CD4-positive, alpha-beta T cell treated with Interleukin-15 for 1 hour (primary cell): Measurements from ENCODE around the gene DBP.

Source experiments
- DNase-seq: peaks from one replicate; pipeline ENCODE4 v3.0.0-alpha.2; 2020

DBP gene

DNA sequence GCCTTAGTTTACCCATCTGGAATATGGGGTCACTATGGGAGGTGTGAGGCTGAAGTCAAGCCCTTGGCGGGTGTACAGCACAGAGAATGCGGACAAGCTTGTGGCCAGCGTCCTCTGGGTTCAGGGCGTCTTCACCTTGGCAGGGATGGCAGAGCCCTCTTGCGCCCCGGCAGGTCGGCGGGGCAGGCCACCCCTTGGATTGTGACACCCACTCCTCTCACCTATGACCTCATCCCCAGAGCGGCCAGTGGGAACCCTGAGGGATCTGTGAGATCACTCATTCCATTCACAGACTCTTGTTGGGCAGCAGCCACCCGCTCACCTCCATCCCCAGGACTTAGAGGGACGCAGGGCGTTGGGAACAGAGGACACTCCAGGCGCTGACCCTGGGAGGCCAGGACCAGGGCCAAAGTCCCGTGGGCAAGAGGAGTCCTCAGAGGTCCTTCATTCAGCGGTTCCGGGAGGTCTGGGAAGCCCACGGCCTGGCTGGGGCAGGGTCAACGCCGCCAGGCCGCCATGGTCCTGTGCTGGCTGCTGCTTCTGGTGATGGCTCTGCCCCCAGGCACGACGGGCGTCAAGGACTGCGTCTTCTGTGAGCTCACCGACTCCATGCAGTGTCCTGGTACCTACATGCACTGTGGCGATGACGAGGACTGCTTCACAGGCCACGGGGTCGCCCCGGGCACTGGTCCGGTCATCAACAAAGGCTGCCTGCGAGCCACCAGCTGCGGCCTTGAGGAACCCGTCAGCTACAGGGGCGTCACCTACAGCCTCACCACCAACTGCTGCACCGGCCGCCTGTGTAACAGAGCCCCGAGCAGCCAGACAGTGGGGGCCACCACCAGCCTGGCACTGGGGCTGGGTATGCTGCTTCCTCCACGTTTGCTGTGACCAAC, 30.5 kb downstream of the DBP start, which contains the start of gene SPACA4:
Gene SPACA4, plus strand, starts transcription at position 280 of the 896 bp plus-strand sequence. Its CDS starts 237 bp downstream, at position 517.
- no peak for DNase-seq

DNA sequence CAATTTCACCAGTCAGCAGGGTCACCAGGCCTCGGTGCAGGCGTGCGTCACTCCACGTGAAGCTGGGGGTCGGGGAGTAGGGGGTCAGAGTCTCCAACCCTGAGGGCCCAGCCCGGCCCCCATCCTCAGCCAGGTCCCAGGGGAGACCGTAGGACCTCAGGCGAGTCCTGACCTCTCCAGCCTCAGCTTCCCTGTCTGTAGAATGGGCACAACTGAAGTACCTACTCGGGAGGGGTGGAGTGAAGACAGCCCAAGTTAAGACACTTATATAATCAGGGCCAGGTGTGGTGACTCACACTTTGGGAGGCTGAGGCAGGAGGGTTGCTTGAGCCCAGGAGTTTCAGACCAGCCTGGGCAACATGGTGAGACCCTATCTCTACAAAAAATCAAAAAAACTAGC, 33.3 kb downstream of the DBP start:
- DNase-seq, result no peak

DNA sequence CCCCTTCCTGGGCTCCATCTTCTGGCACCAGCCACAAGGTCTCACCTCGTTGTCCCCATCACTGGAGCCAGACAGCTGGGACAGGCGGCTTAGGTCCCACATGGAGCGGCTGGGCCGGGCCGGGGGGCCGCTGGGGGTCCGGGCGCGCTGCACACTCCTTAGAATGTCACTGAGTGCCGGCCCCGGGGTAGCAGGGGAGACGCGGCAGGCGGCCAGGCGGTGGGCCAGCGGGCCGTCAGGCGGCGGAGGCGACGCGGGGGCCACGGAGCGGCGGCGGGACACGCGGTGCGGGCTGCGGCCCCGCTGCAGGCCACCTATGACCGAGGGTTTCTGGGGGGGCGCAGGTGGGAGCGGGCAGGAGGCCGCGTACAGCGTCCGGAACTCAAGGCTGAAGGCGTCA, 33.7 kb downstream of the DBP start:
- no peak for DNase-seq

DNA sequence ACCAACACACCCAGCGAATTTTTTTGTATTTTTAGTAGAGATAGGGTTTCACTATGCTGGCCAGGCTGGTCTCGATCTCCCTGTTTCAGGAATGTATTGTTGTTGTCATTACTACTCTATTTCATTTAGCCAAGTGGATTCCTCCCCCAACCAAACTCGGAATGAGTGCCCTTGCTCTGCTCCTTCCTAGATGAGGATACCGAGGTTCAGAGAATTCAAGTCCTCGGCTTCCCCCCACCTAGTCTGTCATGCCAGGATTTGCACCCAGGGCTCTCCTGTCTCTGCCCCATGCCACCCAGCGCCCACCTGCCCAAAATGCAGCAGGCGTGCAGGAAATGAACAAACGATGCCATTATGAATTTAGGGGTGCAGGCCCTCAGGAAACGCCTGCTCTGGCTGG, 34.2 kb downstream of the DBP start:
- DNase-seq, result no peak

DNA sequence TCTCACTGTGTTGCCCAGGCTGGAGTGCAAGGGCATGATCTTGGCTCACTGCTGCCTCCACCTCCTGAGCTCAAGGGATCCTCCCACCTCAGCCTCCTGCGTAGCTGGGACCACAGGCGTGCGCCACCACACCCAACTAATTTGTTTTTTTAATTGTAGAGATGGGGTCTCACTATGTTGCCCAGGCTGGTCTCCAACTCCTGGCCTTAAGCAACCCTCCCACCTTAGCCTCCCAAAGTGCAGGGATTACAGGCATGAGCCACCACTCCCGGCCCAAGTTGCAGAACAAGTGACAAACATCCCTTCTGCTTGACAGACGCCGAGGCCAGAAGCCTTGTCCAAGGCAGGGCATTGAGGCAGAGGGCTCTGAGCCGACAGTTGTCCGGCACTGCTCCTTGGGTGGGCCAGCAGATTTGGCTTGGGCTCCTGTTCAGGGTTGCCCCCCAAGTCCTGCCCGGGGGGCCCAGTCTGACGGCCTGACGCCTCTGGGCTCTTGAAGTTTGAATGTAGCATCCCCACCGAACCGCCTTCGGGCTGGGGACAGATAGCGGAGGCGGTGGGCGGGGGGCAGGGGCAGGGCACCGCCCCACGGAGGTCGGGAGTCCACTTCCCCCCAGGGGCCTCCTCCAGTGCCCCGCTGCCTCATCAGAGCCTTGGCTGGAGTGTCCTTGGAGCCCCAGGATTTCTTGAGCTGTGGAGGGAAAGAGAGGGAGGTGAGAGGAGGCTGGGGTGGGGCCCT, 36.3 kb downstream of the DBP start:
- DNase-seq, result no peak

DNA sequence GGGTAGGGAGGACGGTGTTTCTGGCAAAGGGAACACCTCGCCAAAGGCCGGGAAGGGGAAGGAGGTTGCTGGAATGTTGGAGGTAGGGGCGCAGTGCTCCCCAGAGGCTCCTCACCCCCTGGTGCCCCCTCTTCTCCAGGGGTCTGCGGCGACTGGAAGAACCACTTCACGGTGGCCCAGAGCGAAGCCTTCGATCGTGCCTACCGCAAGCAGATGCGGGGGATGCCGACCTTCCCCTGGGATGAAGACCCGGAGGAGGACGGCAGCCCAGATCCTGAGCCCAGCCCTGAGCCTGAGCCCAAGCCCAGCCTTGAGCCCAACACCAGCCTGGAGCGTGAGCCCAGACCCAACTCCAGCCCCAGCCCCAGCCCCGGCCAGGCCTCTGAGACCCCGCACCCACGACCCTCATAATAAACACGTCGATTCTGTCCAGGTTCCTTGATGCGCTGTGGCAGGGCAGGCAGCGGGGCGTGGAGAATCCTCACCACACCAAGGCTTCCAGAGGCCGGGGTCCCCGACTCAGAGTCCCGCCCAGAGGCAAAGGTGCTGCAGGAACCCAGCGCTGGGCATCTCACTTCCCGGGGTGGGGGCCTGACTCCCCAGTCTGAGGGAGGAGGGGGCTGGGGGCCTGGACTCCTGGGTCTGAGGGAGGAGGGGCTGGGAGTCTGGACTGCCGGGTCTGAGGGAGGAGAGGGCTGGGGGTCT, 38.0 kb downstream of the DBP start:
- DNase-seq, result no peak

DNA sequence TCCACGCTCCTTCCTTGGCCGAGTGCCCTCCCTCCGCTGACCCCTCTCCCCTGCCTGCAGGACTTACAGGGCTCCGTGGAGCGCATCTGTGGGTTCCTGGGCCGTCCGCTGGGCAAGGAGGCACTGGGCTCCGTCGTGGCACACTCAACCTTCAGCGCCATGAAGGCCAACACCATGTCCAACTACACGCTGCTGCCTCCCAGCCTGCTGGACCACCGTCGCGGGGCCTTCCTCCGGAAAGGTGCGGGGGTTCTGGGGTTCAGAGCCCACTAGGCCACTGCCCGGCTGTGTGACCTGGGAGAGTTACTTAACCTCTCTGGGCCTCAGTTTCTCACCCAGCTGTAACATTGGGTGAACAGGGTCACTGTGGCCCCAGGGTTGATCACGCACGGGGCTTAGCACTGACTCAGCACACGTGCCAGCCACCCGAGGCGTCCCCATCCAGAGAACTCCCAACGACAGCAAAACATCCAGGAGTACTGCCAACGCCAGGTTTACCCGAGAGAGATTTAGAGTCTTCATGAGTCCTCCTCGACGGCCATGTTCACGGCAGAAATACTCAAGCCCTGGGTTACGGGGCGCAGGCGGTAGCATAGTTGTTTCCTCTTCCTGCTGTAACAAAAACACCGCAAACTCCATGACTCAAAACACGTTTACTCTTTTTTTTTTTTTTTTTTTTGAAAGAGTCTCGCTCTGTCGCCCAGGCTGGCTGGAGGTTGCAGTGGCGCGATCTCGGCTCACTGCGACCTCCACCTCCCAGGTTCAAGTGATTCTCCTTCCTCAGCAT, 40.3 kb downstream of the DBP start:
- DNase-seq, result peak; percentile 26

DNA sequence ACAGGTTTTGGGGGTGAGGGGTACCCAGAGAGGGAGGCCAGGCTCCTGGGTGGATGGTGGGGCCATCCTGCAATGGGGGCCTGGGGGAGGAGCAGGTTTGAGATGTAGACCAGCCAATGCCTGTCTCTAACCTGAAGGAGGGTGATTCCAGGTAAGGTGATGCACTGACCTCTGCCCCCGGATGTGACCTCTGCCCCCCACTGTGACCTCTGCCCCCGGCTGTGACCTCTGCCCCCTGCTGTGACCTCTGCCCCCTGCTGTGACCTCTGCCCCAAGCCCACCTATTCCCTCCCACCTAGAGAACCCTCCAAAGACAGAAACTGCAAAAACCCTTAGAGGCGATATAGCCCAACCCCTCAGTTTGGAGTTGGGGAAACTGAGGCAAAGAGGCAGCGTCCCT, 40.9 kb downstream of the DBP start:
- DNase-seq, result no peak

DNA sequence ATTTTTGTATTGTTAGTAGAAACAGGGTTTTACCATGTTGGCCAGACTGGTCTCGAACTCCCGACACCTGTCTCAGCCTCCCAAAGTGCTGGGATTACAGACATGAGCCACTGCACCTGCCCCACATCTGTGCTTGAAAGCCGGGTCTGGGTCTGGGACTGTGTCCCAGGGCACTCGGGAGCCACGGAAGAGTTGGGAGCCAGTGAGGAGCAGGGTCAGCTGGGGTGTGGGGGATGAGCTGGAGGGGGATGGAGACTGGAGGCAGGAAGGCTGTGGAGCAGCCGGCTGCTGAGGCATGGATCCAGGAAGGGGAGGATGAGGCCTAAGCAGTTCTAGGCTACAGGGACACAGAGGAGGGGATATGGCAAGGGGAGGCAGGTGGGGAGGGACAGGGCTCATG, 41.3 kb downstream of the DBP start:
- DNase-seq, result no peak

DNA sequence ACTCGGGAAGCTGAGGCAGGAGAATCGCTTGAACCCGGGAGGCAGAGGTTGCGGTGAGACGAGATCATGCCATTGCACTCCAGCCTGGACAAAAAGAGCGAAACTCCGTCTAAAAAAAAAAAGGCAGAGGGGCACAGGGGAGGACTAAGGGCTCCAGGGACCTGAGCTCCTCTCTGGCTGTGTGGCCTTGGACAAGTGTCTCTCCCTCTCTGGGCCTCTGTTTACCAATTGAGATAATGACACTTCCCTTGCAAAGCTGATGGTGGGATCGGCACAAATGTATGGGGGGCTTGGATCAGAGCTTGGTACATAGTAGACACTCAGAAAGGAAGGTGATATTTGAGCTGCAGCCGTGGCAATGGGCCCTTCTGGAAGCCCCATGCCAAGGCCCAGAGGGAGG, 42.0 kb downstream of the DBP start:
- DNase-seq, result no peak

DNA sequence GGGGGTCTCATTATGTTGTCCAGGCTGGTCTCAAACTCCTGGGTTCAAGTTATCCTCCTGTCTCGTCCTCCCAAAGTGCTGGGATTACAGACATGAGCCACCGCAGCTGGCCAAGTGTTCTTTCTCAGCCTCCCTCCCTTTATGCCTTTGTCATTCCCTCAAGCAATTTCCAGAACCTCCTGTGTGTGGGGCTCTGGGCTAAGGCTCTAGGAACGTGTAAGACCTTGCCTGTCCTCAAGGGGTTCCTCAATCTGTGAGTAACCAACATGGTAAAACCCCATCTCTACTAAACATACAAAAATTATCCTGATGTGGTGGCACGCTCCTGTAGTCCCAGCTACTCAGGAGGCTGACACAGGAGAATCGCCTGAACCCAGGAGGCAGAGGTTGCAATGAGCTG, 46.2 kb downstream of the DBP start:
- no peak for DNase-seq

DNA sequence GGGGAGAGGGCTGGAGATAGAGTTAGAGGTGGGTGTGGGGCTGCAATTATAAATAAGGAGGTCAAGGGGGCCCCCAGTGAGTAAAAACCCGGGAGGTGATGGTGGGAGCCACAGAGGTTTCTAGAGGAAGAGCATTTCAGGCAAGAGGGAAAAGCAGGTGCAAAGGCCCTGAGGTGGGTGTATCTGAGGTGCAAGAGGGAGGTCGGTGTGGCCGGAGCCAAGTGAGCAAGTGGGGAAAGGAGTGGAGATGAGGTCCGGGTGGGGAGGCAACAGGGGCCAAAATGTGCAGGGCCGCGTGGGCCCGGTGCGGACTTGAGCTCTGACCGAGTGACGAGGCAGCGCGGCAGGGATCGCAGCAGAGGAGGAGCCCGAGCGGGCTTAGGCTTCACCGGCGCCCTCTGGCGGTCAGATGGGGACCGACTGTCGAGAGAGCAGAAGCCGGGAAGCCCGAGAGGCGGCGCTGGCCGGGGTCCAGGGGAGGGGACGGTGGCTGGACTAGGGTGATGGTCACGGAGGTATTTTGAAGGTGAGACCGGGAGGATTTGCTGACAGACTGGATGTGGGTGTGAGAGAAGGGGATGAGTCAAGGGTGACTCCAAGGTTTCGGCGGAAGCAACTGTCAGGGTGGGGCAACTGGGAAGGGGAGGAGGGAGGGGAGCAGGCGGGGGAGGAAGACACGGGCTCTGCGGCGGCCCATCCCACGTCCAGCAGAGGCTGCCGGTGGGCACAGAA, 48.3 kb downstream of the DBP start:
- peak; percentile 81 for DNase-seq

DNA sequence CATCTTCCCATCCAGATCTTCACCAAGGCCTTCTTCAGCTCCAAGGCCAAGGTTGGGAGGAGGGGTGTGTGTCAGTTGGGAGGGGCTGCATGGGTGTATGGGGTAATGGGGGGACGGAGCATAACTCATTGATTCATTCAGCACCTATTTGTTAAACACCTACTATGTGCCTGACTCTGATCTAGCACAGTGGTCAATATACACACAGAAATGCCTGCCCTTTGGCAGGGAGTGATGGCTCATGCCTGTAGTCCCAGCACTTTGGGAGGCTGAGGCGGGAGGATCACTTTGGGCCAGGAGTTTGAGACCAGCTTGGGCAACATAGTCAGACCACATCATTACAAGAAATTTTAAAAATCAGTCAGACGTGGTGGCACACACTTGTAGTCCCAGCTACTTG, 49.8 kb downstream of the DBP start:
- no peak for DNase-seq

DNA sequence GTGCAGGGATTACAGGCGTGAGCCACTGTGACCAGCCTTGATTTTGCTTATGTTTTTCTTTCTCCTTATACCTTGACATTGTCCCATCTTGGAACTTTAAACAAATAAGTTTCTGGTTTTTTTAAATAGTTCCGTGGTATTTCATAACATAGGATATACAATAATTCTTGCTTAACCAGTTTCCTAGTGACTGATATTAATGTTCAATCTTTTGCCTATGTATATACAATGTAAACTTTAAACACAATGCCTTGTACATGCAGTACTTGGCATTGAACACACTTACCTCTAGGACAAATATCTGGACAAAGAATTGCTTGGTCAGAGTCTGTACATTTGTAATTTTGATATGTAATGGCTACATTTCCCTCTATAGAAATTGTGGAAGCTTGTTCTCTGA, 55.0 kb downstream of the DBP start:
- DNase-seq, result no peak
